Ramos (cell line): Measurements from ENCODE around the gene FAM237A.

Source experiments
- in situ Hi-C: fragments of 300-500 bp; cut with MboI; formaldehyde crosslinking; loops from one replicate; pipeline ENCODE4 v1.14.3; 2022; ENCODE audit warnings: low sequenced_read_pairs; ENCODE audit not compliant: unreplicated experiment

Gene FAM237A

GRCh38 chr2:206642075-206643025, at the start of gene FAM237A:
Gene FAM237A, plus strand, starts transcription at chr2:206642487. Its CDS starts 1,750 bp downstream, at chr2:206644237.
- in situ Hi-C loops, result no loop called here

DNA sequence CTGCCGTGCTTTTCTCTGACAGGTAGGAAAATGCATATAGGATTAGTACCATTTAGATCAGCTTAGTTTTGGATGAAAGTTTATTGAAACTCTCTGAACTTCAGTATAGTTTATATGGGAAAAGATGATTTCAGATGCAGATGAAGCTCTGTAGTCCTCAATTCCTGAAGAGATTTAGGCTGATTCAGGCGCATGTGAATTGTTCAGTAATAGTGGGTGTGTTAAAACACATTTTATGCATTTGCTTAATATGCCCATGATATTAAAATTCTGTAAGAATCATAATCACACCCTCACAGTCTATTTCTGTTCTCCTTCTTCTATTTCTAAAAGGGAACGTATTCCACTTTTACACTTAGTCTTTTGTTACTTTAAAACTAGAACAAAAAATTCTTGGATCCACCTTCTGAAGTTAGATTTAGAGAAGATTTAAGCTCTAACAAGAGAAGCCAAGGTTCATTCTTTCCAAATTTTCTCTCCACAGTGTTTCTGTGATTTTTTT, 44.5 kb upstream of the FAM237A start:
- in situ Hi-C loops, result no loop called here

GRCh38 chr2:206603243-206603642, 39.0 kb upstream of the FAM237A start:
- in situ Hi-C loops, result no loop called here

- in situ Hi-C loops, result no loop called here
These were observed 31.8 kb upstream of the FAM237A start for GRCh38 chr2:206610451-206610850.

- in situ Hi-C loops, result no loop called here
These were observed 31.1 kb upstream of the FAM237A start for GRCh38 chr2:206611191-206611590.

DNA sequence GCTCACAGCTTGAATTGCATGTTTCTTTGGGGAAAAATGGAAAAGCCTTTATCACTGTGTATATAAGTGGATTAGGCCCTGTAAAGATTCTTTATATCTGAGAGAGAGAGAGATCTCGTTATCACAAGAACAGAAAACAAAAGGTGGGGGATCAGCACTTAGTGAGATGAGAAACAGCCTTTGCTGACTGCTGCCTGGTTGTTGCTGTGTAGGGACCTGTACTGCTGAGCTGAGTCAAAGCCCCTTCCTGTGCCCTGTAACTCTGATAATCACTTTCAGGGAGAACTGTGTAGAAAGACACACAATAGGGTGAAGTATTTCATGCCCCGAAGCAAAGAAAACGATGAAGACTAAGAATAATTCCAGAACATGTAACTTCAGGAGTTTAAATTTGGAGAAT, 30.6 kb upstream of the FAM237A start:
- in situ Hi-C loops, result no loop called here

- in situ Hi-C loops, result no loop called here
These were observed 27.5 kb upstream of the FAM237A start for GRCh38 chr2:206614811-206615210.

- in situ Hi-C loops, result no loop called here
These were observed 26.7 kb upstream of the FAM237A start for GRCh38 chr2:206615417-206616089.

DNA sequence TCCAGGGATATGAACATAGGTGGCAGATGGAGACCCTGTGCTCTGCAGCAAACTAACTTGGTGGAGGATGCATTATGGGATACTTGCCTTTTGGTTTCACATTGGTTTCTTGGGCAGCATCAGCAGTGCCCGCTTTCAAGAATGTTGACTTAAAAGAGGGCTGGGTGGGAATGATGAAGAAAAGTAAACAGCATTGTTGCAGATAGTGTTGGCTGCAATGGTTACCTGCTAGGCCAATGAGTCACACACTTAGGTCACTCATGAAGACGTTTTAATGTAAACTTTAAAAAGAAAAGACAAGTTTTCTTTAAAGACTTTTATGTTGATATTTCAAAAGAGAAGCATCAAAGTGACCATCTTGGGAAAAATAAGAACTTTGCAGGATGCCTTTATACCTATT, 26.1 kb upstream of the FAM237A start:
- in situ Hi-C loops, result no loop called here

DNA sequence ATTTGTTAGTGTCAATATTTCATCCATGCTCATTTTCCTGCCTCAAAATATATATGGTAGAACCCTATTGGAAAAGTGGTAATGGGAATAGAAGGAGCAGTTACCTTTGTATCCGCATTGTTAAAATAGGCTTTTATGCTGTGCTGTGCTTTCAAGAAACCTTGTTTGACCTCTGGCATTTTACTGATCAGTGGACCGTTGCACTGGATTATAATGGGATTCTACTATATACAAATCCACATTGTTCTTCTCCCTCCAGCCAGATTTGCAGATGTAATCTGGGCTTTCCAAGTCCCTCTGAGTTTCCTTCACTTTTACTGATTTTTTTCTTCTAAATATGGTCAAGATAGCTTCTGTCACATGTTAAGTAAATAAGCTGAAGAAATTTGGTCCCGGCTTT, 23.3 kb upstream of the FAM237A start:
- in situ Hi-C loops, result no loop called here

- in situ Hi-C loops, result no loop called here
These were observed 16.2 kb upstream of the FAM237A start for GRCh38 chr2:206626108-206626507.

DNA sequence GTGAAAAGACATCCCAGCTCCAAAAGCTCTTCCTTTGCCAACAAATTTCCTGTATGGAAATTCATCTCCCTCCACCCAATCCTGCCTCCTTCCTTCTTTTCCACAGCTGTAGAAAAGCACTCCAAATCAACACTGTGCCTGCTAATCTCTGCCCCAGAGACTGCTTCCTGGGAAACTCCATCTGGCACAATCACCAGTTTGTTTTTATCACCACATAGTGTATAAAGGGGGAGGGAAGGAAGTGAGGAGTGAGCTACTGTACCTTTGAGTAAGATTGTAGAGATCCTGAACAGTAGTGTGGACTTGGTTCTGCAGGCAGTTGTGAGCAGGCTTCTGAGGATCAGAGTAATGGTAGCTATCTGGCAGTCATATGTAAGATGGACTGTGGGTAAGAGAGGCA, 14.7 kb upstream of the FAM237A start:
- in situ Hi-C loops, result no loop called here

GRCh38 chr2:206631340-206631739, 10.9 kb upstream of the FAM237A start:
- in situ Hi-C loops, result no loop called here

DNA sequence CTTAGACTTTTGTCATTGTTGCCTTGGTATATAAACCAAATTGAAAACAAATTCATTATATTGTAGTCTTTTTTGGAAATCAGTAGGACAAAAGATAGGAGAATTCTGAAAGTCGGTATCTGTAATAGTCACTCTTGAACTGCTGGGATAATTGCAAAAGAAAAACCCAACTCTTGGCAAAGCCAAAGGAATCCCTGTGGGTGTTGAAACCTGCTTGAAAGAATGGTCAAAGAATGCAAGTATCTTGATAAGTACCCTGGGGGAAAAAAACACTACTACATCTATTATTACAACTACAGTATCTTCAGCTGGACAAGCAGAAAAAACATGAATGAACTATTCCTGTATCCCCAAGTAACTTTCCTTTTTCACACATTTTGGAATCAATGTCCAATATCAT, 7.3 kb upstream of the FAM237A start:
- in situ Hi-C loops, result no loop called here

DNA sequence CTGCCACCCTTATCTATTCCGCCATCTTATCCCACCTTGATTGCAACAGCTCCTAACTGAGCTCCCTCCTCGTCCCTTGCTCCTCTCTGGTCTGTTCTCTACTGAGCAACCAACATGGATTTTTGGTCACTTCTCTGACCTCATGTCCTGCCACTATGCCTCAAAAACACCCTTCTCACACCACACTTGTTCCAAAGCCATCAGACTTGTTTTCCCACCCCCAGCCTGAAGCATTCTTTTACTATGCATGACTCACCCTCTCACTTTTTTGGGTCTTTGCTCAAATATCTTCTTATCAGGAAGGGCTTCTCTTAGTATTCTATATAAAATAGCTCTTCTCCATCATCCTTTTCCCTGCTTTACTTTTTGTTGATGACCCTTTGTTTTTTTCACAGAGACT, 2.7 kb upstream of the FAM237A start:
- in situ Hi-C loops, result no loop called here

GRCh38 chr2:206641226-206641625, 1.1 kb upstream of the FAM237A start:
- in situ Hi-C loops, result no loop called here

DNA sequence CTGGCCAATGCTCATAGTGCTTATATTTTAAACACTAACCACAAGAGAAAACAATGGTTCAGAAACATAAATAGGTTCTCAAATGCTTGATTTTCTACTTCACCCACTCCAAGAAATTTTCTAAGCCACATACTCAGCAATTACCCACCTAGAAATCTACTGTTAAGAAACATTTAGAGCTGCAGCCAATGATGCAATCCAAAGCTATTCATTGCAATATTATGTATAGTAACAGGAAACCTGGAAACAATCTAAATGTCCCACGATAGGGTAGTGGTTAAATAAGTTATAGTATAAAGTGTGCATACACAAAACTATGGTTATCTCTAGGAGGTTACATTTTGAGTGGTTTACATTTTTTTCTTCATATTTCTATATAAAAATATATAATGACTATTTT, 5.7 kb downstream of the FAM237A start:
- in situ Hi-C loops, result no loop called here

DNA sequence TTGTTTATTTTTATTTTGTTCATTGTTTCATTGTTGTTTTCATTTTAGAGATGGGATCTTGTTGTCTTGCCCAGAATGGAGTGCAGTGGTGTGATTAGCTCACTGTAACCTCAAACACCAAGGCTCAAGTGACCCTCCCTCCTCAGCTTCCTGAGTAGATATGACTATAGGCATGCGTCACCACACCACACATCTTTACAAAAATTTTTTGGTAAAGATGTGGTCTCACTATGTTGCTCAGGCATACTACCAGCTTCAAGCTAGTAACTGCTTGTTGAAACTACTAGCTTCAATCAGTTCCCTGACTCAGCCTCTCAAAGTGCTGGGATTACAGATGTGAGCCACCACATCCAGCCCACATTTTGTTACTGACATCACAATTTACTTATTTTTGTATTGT, 14.8 kb downstream of the FAM237A start:
- in situ Hi-C loops, result no loop called here

GRCh38 chr2:206665251-206665650, 23.0 kb downstream of the FAM237A start:
- in situ Hi-C loops, result no loop called here

DNA sequence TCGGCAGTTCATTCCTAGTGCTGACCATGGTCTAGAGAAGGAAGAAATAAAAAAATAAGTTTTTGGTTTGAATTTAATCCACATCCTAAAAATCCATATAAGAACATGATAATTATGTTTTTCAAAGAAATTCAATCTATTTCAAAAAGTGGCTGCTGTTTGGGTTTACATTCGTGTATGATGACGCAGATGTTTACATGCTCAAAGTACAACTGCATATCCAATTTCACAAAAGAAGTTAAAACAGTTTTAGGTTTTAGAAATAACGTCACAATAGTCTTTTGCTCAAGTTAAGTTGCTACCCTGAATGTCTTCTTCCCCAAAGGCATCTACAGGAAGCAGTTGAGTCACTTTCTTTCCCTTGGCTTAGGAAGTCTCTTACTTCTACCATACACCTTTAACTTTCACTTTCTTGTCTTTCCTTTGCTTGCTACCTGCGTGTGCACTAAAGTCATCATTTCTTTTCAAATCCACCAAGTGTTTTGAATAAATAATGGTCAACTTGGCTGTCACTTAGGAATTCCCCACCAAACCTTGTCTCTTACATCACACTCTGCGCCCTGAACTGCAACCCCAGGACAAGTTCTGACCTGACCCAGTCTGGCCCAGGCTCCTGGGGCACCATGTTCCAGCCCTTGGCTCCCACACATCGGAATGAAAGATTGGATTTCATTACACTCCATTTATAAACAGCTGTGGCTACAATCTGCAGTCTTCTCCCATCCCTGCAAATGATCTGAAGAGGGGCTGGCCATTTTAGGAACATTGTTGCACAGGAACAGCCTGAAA, 28.4 kb downstream of the FAM237A start:
- in situ Hi-C loops, result no loop called here

GRCh38 chr2:206683546-206683945, 41.3 kb downstream of the FAM237A start:
- in situ Hi-C loops, result no loop called here
